ENCODE measurements around the gene R3HDM2.
A peak's percentile ranks its signal among the peaks of the same experiment; 100 is the strongest.

The R3HDM2 gene

GRCh38 chr12:57219205-57219992 lies 211.4 kb downstream of the R3HDM2 start:
- no CpG with 5 or more reads among the region's 14 CpGs for WGBS (ENCODE audit: extremely low coverage, insufficient coverage, insufficient read length)
- H3K4me2 ChIP-seq (ENCODE audit: low read length): no peak overlapping the region
- H3K18ac ChIP-seq (ENCODE audit: low read length): no peak overlapping the region
- no peak overlapping the region for H2AK5ac ChIP-seq (ENCODE audit: low read length)
- no peak overlapping the region for H4K12ac ChIP-seq (ENCODE audit: low read depth, low read length)
- no peak overlapping the region for H3K23ac ChIP-seq (ENCODE audit: low read length)
- H3K9ac ChIP-seq (ENCODE audit: low read length): no peak overlapping the region
- H3K9me3 ChIP-seq (ENCODE audit: insufficient read depth, low read depth, low read length): peaks cover 17% of the 10 kb centered on the region
- no peak overlapping the region for H4K8ac ChIP-seq (ENCODE audit: low read depth, low read length)
- H3K79me1 ChIP-seq (ENCODE audit: low read length): no peaks in the 10 kb centered on the region
- peaks cover 12 to 22% of the 10 kb centered on the region in 2 experiments for H3K4me1 ChIP-seq (ENCODE audit: control insufficient read depth in 1 of 2, insufficient read depth in 2 of 2, low read length in 2 of 2)
- no peak overlapping the region for H2BK12ac ChIP-seq (ENCODE audit: low read length)
- H3K27me3 ChIP-seq (ENCODE audit: insufficient read depth, low read length): peaks cover 86% of the 10 kb centered on the region
- no peak overlapping the region for H3K4ac ChIP-seq (ENCODE audit: low read depth, low read length)
- no peak overlapping the region for H3K4me3 ChIP-seq (ENCODE audit: low read depth, low read length)
- H2AFZ ChIP-seq (ENCODE audit: insufficient read depth, low read length, poor library complexity): no peak overlapping the region
- H3K14ac ChIP-seq (ENCODE audit: low read length): no peak overlapping the region
- H4K91ac ChIP-seq (ENCODE audit: low read depth, low read length): no peak overlapping the region
- no peak overlapping the region for H2BK5ac ChIP-seq (ENCODE audit: low read depth, low read length, poor library complexity)
- no peaks in the 10 kb centered on the region for H3K79me2 ChIP-seq (ENCODE audit: control insufficient read depth, insufficient read depth, low read length, poor library complexity)
- DNase-seq: no peak
- H2BK120ac ChIP-seq (ENCODE audit: insufficient read depth, low read length, poor library complexity): no peak overlapping the region
- H3K27ac ChIP-seq (ENCODE audit: low read depth, low read length): no peak overlapping the region
- H3K36me3 ChIP-seq (ENCODE audit: control insufficient read depth in 1 of 2, insufficient read depth in 2 of 2, low read length in 2 of 2): no peaks in the 10 kb centered on the region

DNA sequence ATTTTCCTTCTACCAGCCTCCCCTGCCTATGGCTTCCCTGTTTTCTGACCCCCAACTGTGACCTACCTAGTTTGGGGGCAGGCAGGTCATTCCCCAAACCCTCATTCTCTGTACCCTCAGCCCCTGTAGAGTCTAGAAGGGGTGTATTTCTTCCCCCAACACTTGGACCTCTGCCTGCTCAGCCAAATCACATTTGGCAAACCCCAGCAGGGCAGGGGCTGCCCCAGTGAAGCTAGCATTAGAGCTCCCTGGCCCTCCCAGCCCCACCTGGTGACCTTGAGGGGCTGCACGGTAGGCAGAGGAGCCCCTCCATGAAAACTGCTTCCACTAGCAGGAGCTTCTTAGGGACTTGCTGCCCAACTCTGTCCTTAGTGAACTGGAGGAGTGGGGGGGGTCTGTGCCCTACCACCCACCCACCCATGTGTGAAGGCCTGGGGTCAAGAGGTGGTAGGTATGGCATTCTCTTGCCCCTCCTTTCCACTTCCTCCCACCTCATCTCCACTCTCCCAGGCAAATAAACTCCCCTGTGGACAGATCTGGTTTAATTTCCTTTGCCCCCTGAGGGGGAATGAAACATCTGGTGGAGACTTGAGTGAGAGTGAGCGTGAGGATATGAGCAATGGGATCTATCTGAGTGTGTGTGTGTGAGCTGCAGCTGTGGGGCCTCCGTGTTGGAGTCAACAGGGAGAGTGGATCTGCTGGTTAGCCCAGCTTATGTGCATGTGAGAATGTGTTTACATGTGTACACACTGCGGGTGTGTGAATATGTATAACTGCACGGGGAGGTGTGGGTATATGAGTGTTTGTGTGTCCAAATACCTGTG lies 212.6 kb downstream of the R3HDM2 start:
- no peaks in the 10 kb centered on the region for H3K36me3 ChIP-seq (ENCODE audit: control insufficient read depth in 1 of 2, insufficient read depth in 2 of 2, low read length in 2 of 2)
- no CpG with 5 or more reads among the region's 5 CpGs for WGBS (ENCODE audit: extremely low coverage, insufficient coverage, insufficient read length)
- H3K4ac ChIP-seq (ENCODE audit: low read depth, low read length): no peak overlapping the region
- DNase-seq: no peak
- no peak overlapping the region for H2BK12ac ChIP-seq (ENCODE audit: low read length)
- no peak overlapping the region for H4K91ac ChIP-seq (ENCODE audit: low read depth, low read length)
- no peak overlapping the region for H2BK120ac ChIP-seq (ENCODE audit: insufficient read depth, low read length, poor library complexity)
- peaks cover 77% of the 10 kb centered on the region for H3K27me3 ChIP-seq (ENCODE audit: insufficient read depth, low read length)
- no peak overlapping the region for H2AK5ac ChIP-seq (ENCODE audit: low read length)
- H4K8ac ChIP-seq (ENCODE audit: low read depth, low read length): no peak overlapping the region
- no peak overlapping the region for H3K4me3 ChIP-seq (ENCODE audit: low read depth, low read length)
- H2AFZ ChIP-seq (ENCODE audit: insufficient read depth, low read length, poor library complexity): no peak overlapping the region
- H4K12ac ChIP-seq (ENCODE audit: low read depth, low read length): no peak overlapping the region
- H3K23ac ChIP-seq (ENCODE audit: low read length): no peak overlapping the region
- no peak overlapping the region for H3K4me2 ChIP-seq (ENCODE audit: low read length)
- no peaks in the 10 kb centered on the region for H3K79me1 ChIP-seq (ENCODE audit: low read length)
- H3K4me1 ChIP-seq (ENCODE audit: control insufficient read depth in 1 of 2, insufficient read depth in 2 of 2, low read length in 2 of 2): peaks cover 17 to 32% of the 10 kb centered on the region in 2 experiments
- H3K79me2 ChIP-seq (ENCODE audit: control insufficient read depth, insufficient read depth, low read length, poor library complexity): no peaks in the 10 kb centered on the region
- no peak overlapping the region for H3K9ac ChIP-seq (ENCODE audit: low read length)
- H3K14ac ChIP-seq (ENCODE audit: low read length): no peak overlapping the region
- H2BK5ac ChIP-seq (ENCODE audit: low read depth, low read length, poor library complexity): no peak overlapping the region
- peaks cover 12% of the 10 kb centered on the region for H3K9me3 ChIP-seq (ENCODE audit: insufficient read depth, low read depth, low read length)
- H3K27ac ChIP-seq (ENCODE audit: low read depth, low read length): no peak overlapping the region
- no peak overlapping the region for H3K18ac ChIP-seq (ENCODE audit: low read length)

GRCh38 chr12:57216921-57217879 lies 213.6 kb downstream of the R3HDM2 start:
- Histone ChIP-seq H3K4ac (ENCODE audit: low read depth, low read length) (no peak overlapping the region), H3K18ac (ENCODE audit: low read length) (no peak overlapping the region), H3K4me1 (ENCODE audit: control insufficient read depth in 1 of 2, insufficient read depth in 2 of 2, low read length in 2 of 2) (peaks cover 17 to 35% of the 10 kb centered on the region in 2 experiments), H3K23ac (ENCODE audit: low read length) (peak overlapping the region; percentile 47), H3K4me2 (ENCODE audit: low read length) (peak overlapping the region; percentile 78), H4K12ac (ENCODE audit: low read depth, low read length) (no peak overlapping the region), H4K8ac (ENCODE audit: low read depth, low read length) (no peak overlapping the region), H3K9me3 (ENCODE audit: insufficient read depth, low read depth, low read length) (peaks cover 9% of the 10 kb centered on the region), H3K27me3 (ENCODE audit: insufficient read depth, low read length) (peaks cover 67% of the 10 kb centered on the region), H3K79me1 (ENCODE audit: low read length) (no peaks in the 10 kb centered on the region), H3K27ac (ENCODE audit: low read depth, low read length) (no peak overlapping the region), H2AK5ac (ENCODE audit: low read length) (no peak overlapping the region), H3K79me2 (ENCODE audit: control insufficient read depth, insufficient read depth, low read length, poor library complexity) (no peaks in the 10 kb centered on the region), H2BK12ac (ENCODE audit: low read length) (no peak overlapping the region), H3K36me3 (ENCODE audit: control insufficient read depth in 1 of 2, insufficient read depth in 2 of 2, low read length in 2 of 2) (peaks cover 5 to 8% of the 10 kb centered on the region in 2 experiments), H4K91ac (ENCODE audit: low read depth, low read length) (no peak overlapping the region), H2BK120ac (ENCODE audit: insufficient read depth, low read length, poor library complexity) (no peak overlapping the region), H3K9ac (ENCODE audit: low read length) (no peak overlapping the region), H3K14ac (ENCODE audit: low read length) (no peak overlapping the region), H2BK5ac (ENCODE audit: low read depth, low read length, poor library complexity) (no peak overlapping the region), H2AFZ (ENCODE audit: insufficient read depth, low read length, poor library complexity) (peak overlapping the region; percentile 2), H3K4me3 (ENCODE audit: low read depth, low read length) (peak overlapping the region; percentile 53)
- WGBS (ENCODE audit: extremely low coverage, insufficient coverage, insufficient read length): no CpG with 5 or more reads among the region's 63 CpGs
- no peak for DNase-seq

Measured in trophoblast cell (in vitro differentiated cells and primary cell).